Measurements from ENCODE around the gene C6orf120. TPM values are rescaled to one million over a fixed set of nuclear protein-coding genes. Genes with fewer than 3 reads are reported as not detected.

C6orf120 gene
- total and polyA plus RNA-seq, 2 of the 13 experiments (the other 11 are each of a cell fraction or from before 2014, with no cell fraction given) = 21.7 to 29.9 TPM

- peak; percentile 20; the same call in 1 of the 2 replicates for TF ChIP-seq RBAK (CRISPR knock-in tag; IDR thresholded peaks at IDR 0.05)
- TF ChIP-seq GATAD2A (CRISPR knock-in tag; IDR thresholded peaks at IDR 0.05) = peak; percentile 81
- TF ChIP-seq HOXA7 (CRISPR knock-in tag; IDR thresholded peaks at IDR 0.05) = peak; percentile 94; the same call in 1 of the 2 replicates
- TF ChIP-seq NBN (conservative IDR thresholded peaks at IDR 0.05) = no peak
- no peak for TF ChIP-seq NR2F6 (IDR thresholded peaks at IDR 0.05)
- TF ChIP-seq NR2F6 (CRISPR knock-in tag; IDR thresholded peaks at IDR 0.05) = peak; percentile 75
- TF ChIP-seq DMTF1 (CRISPR knock-in tag; IDR thresholded peaks at IDR 0.05) = peak; percentile 77; the same call in 1 of the 2 replicates
- 0 out of 2 replicates have a peak, but pooled peaks have one; percentile 72 for TF ChIP-seq REXO4 (CRISPR knock-in tag; IDR thresholded peaks at IDR 0.05; ENCODE audit: borderline replicate concordance)
- peak; percentile 91; the same call in 1 of the 2 replicates for TF ChIP-seq ZSCAN30 (CRISPR knock-in tag; IDR thresholded peaks at IDR 0.05)
- TF ChIP-seq ARNTL (CRISPR knock-in tag; IDR thresholded peaks at IDR 0.05) = peak; percentile 67
- peak; percentile 91 for TF ChIP-seq HINFP (CRISPR knock-in tag; IDR thresholded peaks at IDR 0.05; ENCODE audit: low read depth)
- no peak; the same call in 1 of the 2 replicates for TF ChIP-seq NFYC (CRISPR knock-in tag; IDR thresholded peaks at IDR 0.05)
- no peak; the same call in 1 of the 2 replicates for TF ChIP-seq ZNF33B (CRISPR knock-in tag; IDR thresholded peaks at IDR 0.05)
- peak; percentile 99 for TF ChIP-seq ZFX (CRISPR knock-in tag; IDR thresholded peaks at IDR 0.05; ENCODE audit: low read depth)
- peak; percentile 97 for TF ChIP-seq MXI1 (IDR thresholded peaks at IDR 0.05; ENCODE audit: borderline replicate concordance, low read depth, low read length)
- TF ChIP-seq ZNF747 (CRISPR knock-in tag; IDR thresholded peaks at IDR 0.05; ENCODE audit: borderline replicate concordance) = peak; percentile 82; the same call in 1 of the 2 replicates
- no peak; the same call in 1 of the 2 replicates for TF ChIP-seq MIER3 (CRISPR knock-in tag; IDR thresholded peaks at IDR 0.05; ENCODE audit: borderline replicate concordance)
- TF ChIP-seq ZNF318 (CRISPR knock-in tag; IDR thresholded peaks at IDR 0.05) = peak; percentile 70; the same call in 1 of the 2 replicates
These were observed at the start of gene C6orf120, which contains the start of gene WDR27 (continued) for GRCh38 chr6:169701954-169702839.
